ENCODE results near the gene KMT2E. TPM values are rescaled to one million over a fixed set of nuclear protein-coding genes. Genes with fewer than 3 reads are reported as not detected.
"Not testable (repeated sequence)": the region's sequence is repeated elsewhere in the genome, so short reads cannot be mapped to it uniquely, and the experiment has no call there.

The KMT2E gene
- total RNA-seq, 1 donor from 2014 or later = 88.2 TPM

DNA sequence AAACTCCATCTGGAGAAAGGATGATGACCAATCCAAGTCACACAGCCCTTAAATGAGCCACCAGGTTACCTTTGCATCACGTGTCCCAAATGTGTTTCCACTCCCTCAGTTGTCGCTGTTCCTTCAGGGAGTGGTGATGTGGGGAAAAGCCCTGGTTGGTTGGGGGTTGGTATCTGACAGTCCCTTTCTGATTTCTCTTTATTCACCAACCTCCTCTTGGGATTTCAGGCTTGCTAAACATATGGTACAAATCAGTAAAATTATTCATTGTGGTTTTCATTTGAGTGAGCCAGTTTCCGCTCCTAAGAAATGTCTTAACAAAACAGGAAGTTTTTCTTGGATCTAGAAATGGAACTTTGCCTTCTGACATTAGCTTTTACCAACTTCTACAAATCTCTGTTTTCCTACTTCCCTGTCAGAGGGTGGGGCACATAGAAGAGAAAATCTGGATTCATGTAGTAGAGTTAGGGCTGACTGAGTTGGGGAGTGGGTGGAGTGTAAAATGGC, 40.0 kb upstream of the KMT2E start:
- intact Hi-C loops (cut with DNase I) = no loop called here
- TF ChIP-seq, protein P1, sequence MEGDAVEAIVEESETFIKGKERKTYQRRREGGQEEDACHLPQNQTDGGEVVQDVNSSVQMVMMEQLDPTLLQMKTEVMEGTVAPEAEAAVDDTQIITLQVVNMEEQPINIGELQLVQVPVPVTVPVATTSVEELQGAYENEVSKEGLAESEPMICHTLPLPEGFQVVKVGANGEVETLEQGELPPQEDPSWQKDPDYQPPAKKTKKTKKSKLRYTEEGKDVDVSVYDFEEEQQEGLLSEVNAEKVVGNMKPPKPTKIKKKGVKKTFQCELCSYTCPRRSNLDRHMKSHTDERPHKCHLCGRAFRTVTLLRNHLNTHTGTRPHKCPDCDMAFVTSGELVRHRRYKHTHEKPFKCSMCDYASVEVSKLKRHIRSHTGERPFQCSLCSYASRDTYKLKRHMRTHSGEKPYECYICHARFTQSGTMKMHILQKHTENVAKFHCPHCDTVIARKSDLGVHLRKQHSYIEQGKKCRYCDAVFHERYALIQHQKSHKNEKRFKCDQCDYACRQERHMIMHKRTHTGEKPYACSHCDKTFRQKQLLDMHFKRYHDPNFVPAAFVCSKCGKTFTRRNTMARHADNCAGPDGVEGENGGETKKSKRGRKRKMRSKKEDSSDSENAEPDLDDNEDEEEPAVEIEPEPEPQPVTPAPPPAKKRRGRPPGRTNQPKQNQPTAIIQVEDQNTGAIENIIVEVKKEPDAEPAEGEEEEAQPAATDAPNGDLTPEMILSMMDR (IDR thresholded peaks at IDR 0.05) = no peak
- Histone ChIP-seq H3K27ac (peak overlapping the region; percentile 67), H3K4me1 (peaks cover 54% of the 10 kb centered on the region), H3K27me3 (ENCODE audit: low read depth) (no peaks in the 10 kb centered on the region), H3K9me3 (no peaks in the 10 kb centered on the region), H3K4me3 (no peak overlapping the region), H3K36me3 (no peaks in the 10 kb centered on the region)
- no peak for DNase-seq
- no peak for ATAC-seq

DNA sequence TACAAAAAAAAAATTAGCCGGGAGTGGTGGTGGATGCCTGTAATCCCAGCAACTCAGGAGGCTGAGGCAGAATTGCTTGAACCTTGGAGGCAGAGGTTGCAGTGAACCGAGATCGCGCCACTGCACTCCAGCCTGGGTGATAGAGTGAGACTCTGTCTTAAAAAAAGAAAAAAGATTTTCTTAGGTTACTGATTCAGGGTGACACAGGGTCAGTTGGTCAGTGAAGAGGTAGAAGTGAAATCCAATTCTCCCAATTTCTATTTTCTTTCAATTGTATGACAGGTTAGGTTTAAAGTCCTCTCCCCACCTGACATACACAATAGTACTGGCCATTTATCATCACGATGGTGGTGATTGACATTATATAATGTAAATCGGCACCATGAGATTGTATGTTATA, 38.5 kb upstream of the KMT2E start:
- ATAC-seq; DNase-seq; H3K4me3 ChIP-seq; H3K9me3 ChIP-seq; H3K27me3 ChIP-seq (ENCODE audit: low read depth); intact Hi-C loops (cut with DNase I); H3K27ac ChIP-seq; H3K36me3 ChIP-seq: not testable (repeated sequence)
- H3K4me1 ChIP-seq = peaks cover 64% of the 10 kb centered on the region

DNA sequence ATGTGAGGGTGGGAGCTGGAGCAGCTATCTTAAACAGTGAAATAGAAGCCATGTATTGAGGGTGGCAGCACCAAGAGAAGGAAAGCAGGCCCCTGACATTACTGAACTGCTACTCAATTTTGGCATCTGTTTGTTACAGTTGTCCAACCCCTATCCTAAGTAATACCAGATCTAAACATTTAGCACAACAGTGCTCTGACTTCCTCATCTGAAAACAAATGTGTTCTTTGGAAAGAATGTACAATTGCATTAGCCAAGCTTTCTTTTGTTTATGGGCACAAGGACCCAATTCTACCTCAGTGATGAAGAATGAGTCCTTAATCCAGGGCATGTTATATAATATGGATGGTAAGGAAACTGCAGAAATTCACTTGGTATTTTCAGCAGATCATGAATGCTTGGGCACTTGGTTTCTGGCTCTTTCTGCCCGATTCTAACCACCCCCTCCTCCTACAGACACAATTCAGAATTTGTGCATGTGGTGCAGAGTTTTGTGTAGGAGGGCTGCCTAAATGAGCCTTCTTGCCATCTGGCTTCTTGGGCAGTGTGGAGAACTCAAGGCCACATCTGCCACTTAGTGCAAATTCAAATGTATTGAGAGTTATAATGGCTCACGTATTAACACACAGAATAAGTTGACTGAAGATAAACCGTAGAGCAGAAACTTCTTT, 36.9 kb upstream of the KMT2E start:
- Histone ChIP-seq H3K9me3 (no peaks in the 10 kb centered on the region), H3K4me1 (peaks cover 75% of the 10 kb centered on the region), H3K4me3 (peak overlapping the region; percentile 24), H3K27me3 (ENCODE audit: low read depth) (no peaks in the 10 kb centered on the region), H3K36me3 (no peaks in the 10 kb centered on the region), H3K27ac (peak overlapping the region; percentile 79)
- intact Hi-C loops (cut with DNase I) = no loop called here
- TF ChIP-seq, protein P1 (IDR thresholded peaks at IDR 0.05) = no peak
- ATAC-seq (no peak), DNase-seq (no peak)

DNA sequence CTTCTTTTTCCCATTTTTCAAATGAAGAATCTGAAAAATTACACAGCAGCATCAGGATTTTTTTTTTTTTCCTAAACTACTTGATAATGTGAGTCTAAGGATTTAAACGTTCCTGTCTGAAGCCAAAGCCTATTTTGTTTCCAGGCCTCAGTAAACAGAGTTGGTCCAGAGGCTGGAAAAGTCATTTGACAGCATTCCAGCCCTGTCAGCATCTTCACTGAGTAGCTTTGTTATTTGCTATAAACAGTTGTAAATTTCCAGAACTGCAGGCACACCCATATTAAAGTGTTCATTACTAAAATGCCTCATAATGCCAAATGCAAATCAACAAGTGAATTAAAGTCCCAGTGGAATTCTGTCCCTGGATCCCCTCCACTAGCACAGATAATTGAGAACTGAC, 35.5 kb upstream of the KMT2E start:
- TF ChIP-seq, protein P1 (IDR thresholded peaks at IDR 0.05) = no peak
- peaks cover 79% of the 10 kb centered on the region for H3K4me1 ChIP-seq
- intact Hi-C loops (cut with DNase I) = no loop called here
- H3K36me3 ChIP-seq = no peaks in the 10 kb centered on the region
- H3K9me3 ChIP-seq = no peaks in the 10 kb centered on the region
- ATAC-seq (peak; percentile 52 to 54), DNase-seq (no peak)
- H3K27me3 ChIP-seq (ENCODE audit: low read depth) = no peaks in the 10 kb centered on the region
- H3K27ac ChIP-seq = peak overlapping the region; percentile 79
- peak overlapping the region; percentile 24 for H3K4me3 ChIP-seq

DNA sequence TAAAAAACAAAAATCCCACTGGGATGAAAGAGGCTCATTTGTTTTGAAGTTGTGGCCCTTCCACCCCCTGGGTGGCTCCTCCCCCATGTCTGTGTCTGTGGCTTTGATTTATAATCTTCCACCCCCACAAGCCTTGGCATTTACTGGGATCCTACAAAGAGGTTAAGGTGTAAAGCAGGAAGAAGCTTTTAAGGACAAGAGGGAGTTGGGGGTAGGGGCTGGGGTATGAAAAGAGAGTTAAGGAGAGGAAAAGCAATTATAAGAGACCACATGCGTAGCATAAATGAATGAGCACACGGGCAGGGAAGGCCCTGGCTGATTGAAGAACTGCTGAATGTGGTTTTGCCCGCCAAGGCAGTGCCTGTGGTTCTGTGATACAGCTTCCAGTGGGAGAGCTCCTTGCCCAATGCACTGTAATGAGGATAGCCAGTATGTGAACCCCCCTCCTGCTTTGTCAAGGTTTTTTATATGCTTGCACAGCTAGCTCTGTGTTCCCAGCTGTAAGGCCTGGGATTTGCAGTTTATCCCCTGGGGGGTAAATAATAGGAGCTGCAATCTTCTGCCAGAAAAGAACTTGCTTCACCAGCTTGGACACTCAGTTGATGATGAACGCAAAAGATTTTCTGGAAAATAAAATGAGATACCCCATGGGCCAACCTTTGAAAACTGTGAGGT, 34.7 kb upstream of the KMT2E start:
- Histone ChIP-seq H3K4me1 (peaks cover 72% of the 10 kb centered on the region), H3K4me3 (no peak overlapping the region), H3K36me3 (no peaks in the 10 kb centered on the region), H3K27ac (peak overlapping the region; percentile 79), H3K9me3 (no peaks in the 10 kb centered on the region), H3K27me3 (ENCODE audit: low read depth) (no peaks in the 10 kb centered on the region)
- intact Hi-C loops (cut with DNase I) = no loop called here
- ATAC-seq (no peak), DNase-seq (no peak)
- TF ChIP-seq, protein P1 (IDR thresholded peaks at IDR 0.05) = no peak

DNA sequence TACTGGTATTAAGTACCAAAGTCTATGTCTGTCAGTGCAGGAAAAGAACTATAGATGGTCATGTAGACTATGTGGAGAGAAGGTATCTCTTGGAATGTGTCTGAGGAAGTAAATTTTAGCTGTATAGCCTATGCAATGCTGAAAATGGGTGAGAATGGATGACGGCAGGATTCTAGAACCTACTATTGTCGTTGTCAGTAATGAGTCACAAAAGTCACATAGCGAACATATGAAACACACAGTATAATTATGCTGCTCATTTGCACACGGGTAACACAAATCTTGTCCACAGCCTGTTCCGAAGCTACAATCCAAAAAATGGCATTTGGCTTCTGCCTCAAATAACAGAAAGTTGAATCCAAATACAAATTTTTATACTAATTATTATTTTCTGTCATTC, 33.6 kb upstream of the KMT2E start:
- H3K4me3 ChIP-seq = no peak overlapping the region
- intact Hi-C loops (cut with DNase I) = no loop called here
- TF ChIP-seq, protein P1 (IDR thresholded peaks at IDR 0.05) = no peak
- H3K36me3 ChIP-seq = no peaks in the 10 kb centered on the region
- no peaks in the 10 kb centered on the region for H3K27me3 ChIP-seq (ENCODE audit: low read depth)
- no peak overlapping the region for H3K27ac ChIP-seq
- ATAC-seq = no peak
- DNase-seq = no peak
- peaks cover 81% of the 10 kb centered on the region for H3K4me1 ChIP-seq
- no peaks in the 10 kb centered on the region for H3K9me3 ChIP-seq

Measured in lower lobe of right lung (tissue), 2 donors.